ENCODE measurements around the gene AIFM2.
A peak's percentile ranks its signal among the peaks of the same experiment; 100 is the strongest.
"Not testable (repeated sequence)": the region's sequence is repeated elsewhere in the genome, so short reads cannot be mapped to it uniquely, and the experiment has no call there.

Gene AIFM2

DNA sequence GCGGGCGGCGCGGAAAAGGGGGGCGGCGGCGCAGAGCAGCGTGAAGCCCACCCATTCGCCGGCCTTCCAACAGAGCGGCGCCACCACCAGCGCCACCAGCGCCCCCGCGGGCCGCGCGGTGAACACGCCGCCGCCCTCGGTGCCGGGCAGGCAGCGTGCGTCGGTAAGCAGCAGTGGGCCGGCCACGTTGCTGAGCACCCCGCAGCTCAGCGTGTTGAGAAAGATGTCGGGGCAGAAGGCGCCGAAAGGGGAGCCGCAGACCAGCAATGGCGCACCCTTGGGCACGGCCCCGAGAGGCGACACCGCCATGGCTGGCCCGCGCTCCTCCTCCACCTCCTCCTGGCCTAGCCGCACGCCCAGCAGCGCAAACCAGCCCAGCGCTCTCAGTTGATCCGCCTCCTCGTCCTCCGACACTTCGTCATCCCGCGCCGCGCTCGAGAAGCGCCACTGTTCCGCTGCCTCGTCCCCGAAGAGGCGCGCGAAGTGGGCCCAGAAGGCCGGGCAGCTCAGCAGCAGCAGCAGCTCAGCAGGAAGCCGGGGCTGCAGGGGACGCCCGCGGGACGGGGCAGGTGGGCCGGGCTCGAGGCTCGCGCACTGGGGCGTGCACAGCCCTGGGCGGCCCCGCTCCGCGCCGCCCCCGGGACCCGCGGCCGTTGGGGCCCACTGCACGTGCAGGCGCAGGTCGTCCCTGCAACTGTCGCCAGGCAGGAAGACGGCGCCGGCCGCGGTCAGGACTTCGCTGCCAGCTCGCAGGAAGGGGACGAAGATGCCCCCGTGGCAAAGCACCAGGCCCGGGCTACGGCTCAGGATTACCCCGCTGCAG lies 13.3 kb upstream of the AIFM2 start:
- peak; percentile 84 for DNase-seq

DNA sequence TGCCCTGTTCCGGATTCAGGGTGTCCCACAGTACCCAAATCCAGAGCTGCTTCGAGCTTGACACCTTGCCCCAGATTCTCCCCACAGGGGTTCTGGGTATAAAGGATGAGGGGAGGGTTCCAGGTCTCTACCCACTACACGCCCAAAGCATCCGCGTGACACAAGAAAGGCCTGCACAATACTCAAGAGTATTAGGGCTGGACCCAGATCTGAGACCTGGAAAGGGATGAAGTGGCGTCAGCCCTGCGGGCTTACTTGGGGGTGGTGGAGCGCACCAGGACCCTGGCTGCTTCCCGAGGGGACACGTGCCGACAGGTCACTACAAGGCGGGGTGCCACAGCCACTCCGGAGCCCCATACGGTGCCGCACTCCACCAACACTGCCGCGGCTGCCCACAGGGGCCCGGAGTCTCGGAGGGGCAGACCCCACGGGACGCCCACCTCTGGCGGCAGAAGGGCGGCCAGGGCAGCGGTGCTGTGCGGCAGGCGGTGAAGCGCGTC lies 12.6 kb upstream of the AIFM2 start:
- DNase-seq: no peak

DNA sequence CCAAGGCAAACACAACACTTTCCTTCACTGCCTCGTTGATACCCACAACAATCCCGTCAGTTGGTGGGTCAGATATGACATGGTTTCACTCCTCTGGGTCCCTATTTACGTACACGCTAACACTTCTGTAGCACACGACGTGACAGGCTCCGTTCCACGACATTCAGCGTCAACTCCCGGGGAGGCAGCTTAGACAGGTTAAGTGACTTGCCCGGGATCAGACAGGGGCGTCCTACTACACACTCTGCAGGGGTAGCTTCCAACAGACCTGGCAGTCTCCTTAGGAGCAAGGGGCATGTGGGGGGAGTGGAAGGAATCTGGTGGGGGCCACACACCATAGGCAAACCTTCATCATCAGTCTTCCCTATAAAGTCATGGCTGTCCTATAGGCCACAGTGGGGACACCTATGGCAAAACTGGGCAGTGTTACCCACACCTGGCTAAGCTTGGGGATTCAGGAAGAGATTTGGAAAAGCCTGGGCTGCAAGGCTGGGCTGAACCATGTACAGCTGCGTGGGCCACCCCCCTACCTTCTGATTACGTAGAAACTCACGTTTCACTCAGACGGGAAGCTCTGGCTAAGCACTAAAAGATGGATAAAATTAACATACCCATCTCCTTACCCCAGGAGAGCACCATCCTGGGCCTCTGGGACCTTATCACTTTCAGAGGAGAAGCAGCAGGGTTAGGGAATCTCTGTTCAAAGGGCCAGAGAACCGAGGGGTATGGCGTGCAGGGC lies 11.9 kb upstream of the AIFM2 start:
- DNase-seq: no peak

DNA sequence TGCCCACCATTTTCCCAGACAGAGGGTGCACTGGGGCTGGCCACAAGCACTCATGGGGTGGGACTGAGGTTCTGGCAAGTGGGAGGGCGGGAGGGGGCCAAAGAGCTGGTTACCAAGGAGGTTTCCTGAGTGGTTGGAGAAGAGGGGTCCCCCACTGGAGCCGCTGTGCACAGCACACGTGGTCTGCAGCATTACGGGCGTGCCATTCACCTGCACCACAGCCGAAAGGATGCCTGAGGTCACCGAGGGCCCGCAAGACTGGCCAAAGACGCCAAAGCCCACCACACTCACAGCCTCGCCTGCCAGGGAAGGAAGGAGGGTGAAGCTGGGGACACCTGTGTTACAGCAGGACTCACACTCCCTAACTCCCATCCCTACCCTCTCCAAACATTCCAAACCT lies 9.9 kb upstream of the AIFM2 start:
- no peak for DNase-seq

- DNase-seq: no peak
Observed at GRCh38 chr10:70140297-70140696, 7.7 kb upstream of the AIFM2 start.

GRCh38 chr10:70139997-70140250 lies 7.3 kb upstream of the AIFM2 start:
- no peak for DNase-seq

- DNase-seq: no peak
Observed at GRCh38 chr10:70139151-70139996, 6.7 kb upstream of the AIFM2 start.

GRCh38 chr10:70137927-70138883 lies 5.6 kb upstream of the AIFM2 start:
- DNase-seq: no peak

GRCh38 chr10:70137135-70137534 lies 4.5 kb upstream of the AIFM2 start:
- DNase-seq: peak; percentile 83

DNA sequence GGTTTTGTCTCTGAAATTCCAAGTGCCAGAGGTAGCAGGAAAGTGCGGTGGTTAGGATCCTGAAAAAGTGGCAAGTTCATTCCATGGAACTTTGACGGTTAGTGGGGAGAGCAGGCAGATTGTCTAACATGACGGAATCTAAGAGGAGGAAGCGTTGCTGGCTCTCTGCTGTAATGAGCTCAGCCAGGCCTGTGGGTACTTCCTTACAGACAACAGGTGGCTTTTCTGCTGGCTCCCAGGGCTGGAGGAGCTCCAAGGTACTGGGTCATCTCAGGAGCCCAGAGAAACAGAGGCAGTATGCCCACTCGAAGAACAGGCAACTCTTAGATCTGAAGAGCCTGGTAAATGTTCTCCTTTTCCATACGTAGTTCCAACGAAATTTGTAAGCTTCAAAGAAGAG lies 3.1 kb upstream of the AIFM2 start:
- DNase-seq: no peak

DNA sequence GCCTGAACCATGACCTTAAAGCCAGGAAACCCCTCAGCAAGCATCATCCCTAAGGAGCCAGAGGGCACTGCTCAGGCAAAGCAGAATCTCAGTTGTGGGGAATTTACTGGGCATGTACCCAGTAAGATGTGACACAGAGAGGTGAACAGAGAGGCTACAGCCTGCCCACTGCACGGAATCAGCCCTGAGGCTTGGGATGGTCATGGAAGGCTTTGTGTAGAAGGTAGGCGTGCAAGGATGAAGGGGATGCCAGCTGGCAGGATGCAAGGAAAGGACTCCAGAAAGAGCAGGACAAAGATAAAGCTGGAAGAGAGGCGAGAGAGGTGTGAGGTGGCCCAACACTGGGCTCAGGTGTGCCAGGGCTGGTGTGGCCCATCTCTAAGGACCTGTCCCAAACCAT lies 2.4 kb upstream of the AIFM2 start:
- DNase-seq: no peak

- DNase-seq: no peak
Observed at GRCh38 chr10:70131560-70131937, 1.1 kb downstream of the AIFM2 start.

DNA sequence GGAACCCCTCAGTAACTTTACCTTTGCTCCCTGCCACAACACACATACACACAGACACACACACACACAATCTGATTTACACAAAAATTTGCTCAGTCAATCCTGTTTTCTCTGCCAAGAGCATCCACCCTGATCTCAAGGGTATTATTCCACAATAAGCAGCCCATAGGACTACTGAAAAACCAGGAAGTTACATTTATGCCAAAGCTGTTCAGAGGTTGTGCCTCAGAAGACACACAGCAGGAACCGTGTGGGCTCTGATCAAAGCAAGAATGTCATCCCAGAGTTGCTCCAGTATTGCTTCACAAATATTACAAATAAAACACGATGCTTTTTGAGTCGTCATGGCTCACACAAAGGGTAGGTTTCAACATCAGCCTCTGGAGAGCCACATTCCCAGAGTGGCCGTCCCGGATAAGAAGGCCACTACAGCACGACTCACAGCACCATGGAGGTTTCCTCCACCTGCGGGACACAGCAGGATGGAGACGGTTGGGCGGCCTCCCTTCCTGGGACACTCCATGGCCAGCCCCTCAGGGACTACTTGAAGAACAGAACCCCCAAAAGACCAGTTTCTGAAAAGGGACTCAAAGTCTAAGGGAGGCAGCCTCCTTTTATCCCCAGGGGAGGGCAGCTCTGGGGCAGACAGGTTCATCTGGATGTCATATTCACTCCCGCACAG lies 1.6 kb downstream of the AIFM2 start:
- no peak for DNase-seq

- DNase-seq: no peak
Observed at GRCh38 chr10:70126700-70127395, 5.8 kb downstream of the AIFM2 start.

DNA sequence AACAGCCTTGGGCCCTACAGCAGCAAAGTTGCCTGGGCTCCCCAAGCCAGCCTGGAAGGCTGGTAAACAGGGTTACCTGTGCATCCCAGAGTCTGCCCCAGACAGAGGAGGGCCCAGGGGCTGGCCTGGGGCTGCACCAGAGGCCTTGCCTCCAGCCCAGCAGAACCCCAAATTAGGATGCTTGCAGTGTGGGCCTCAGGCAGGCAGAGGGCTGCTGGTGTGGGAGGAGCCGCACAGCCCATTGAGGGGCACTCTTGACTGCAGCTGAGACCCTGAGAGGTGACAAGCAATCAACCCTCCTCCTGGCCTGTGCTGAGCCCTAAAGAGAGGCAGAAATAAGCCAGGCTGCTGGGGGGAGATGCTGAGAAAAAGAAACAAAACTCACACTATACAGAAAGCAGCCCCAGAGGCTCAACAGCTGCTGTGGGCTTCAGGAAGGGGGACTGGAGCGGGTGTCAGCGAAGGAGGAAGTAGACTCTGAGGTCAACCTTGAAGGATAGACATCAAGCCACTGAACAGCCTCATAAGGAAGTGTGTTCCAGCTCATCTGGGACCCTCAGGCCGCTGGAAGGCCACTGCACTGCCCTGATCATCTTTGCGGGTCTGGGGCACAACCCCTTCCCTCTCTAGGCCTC lies 6.6 kb downstream of the AIFM2 start:
- peak; percentile 50 for DNase-seq

DNA sequence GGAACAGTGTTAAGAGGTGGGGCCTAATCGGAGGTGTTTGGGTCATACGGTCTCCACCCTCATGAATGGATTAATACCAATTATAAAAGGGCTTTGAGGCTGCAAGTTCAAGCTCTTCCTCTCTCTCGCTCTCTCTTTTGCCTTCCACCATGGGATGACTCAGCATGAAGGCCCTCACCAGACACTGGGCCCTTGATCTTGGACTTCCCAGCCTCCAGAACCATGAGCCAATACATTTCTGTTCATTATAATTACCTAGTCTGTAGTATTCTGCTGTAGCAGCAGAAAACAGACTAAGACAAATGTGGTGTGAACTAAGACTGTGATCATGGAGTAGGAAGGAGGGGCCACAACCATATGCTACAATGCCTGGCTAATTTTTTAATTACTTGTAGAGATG lies 7.7 kb downstream of the AIFM2 start:
- no peak for DNase-seq

DNA sequence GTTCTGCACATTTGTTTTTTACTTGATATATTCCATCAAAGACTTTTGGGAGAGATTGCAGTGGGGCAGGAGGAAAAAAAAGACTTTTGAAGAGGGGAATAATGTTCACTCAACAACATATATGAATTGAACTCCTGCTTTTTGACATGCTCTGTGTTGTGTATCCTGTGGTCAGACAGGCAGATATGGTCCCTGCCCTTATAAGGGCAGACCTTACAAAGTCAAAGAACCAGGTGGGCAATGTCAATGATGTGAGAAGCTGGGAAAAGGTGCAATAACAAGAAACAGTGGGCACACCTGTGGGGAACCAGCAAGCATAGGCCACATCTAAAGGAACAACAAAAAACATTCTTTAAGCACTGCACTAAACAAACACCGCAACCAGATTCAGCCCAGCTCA lies 8.2 kb downstream of the AIFM2 start:
- no peak for DNase-seq

DNA sequence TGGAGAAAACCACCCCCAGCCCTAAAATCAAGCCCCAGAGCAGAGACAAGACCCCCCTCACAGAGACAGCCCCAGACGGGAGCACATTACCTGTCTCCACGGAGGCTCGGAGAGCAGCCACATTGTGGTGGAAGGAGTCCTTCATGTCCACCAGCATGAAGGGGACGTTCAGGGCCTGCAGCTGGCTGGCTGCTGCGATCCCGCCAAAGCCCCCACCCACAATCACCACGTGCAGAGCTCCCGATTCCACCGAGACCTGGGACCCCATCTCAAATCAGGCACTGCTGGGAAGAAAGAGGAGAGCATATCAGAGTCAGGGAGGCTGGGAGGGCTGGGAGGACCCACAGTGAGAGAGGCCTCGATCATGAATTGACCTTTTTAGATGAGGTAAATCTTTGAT lies 8.8 kb downstream of the AIFM2 start:
- DNase-seq: no peak

DNA sequence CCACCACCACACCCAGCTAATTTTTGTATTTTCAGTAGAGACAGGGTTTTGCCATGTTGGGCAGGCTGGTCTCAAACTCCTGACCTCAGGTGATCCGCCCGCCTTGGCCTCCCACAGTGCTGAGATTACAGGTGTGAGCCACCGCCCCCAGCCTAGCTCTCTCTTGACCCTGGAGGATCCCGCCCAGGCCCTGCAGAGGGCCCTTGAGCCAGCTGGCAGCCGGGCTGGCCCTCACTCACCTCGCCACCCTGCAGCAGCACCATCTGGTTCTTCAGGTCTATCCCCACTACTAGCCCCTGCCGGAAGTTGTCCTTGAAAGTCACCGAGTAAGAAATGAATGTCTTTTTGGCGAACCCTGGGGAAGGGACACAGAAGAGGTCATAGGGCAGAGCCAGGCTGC lies 9.5 kb downstream of the AIFM2 start:
- DNase-seq: not testable (repeated sequence)

- DNase-seq: peak; percentile 97
Observed at GRCh38 chr10:70122742-70123141, 9.9 kb downstream of the AIFM2 start.
